Panc1 (cell line): ENCODE measurements around the gene GLE1. TPM values are rescaled to one million over a fixed set of nuclear protein-coding genes. Genes with fewer than 3 reads are reported as not detected.

Experiments used
- ATAC-seq: fragments of 200-7000 bp; cut with Tn5 transposase; 2 replicates; pipeline ENCODE4 v1.9.1; 2020; ENCODE audit warnings: mild to moderate bottlenecking, moderate library complexity
- BruUV-seq: library from RNA; stranded (reverse); fragments of 400-500 nt; replicated peaks from 2 replicates; lab custom pipeline; 2021; lab: Mats Ljungman, UMichigan
- CTCF ChIA-PET: fragments of 300-600 bp; sonication (Branson Sonifier 250); formaldehyde crosslinking; loops from one replicate; lab custom pipeline; 2022; ENCODE audit warnings: antibody characterized with exemption; lab: Charles Lee
- POLR2A ChIA-PET: fragments of 300-600 bp; sonication (Branson Sonifier 250); formaldehyde crosslinking; loops from one replicate; lab custom pipeline; 2022; ENCODE audit warnings: antibody characterized with exemption; lab: Charles Lee
- DNase-seq: peaks from one replicate; pipeline ENCODE4 v3.0.0-alpha.2; 2010; ENCODE audit warnings: low read depth, low spot score
- H3K27ac ChIP-seq: 2 replicates; pipeline ENCODE4 v1.5.1; 2011; ENCODE audit warnings: mild to moderate bottlenecking, low read length, inconsistent platforms
- H3K27me3 ChIP-seq: fragments of 200-500 bp; sonication (Bioruptor generic); 2 replicates; pipeline ENCODE4 v1.6.0; 2014; ENCODE audit warnings: low read length, inconsistent platforms; ENCODE audit not compliant: control insufficient read depth, insufficient read depth
- H3K36me3 ChIP-seq: fragments of 200-500 bp; sonication (Bioruptor generic); 2 replicates; pipeline ENCODE4 v1.5.1; 2014; ENCODE audit warnings: inconsistent platforms, mild to moderate bottlenecking, low read length, moderate library complexity; ENCODE audit not compliant: control insufficient read depth, insufficient read depth
- H3K4me1 ChIP-seq: 2 replicates; pipeline ENCODE4 v1.5.1; 2011; ENCODE audit warnings: inconsistent platforms, mild to moderate bottlenecking, low read length, moderate library complexity; ENCODE audit not compliant: control insufficient read depth, insufficient read depth
- H3K4me3 ChIP-seq, 2 experiments: 2 replicates each; pipeline ENCODE4 v1.5.1; 2011 to 2012; ENCODE audit warnings: low read depth in 2 of 2, low read length in 2 of 2, mild to moderate bottlenecking in 2 of 2, inconsistent platforms in 1 of 2, moderate library complexity in 1 of 2
- H3K9me3 ChIP-seq: fragments of 200-500 bp; sonication (Bioruptor generic); 2 replicates; pipeline ENCODE4 v1.5.1; 2014; ENCODE audit warnings: low read depth, mild to moderate bottlenecking, inconsistent platforms, low read length, moderate library complexity; ENCODE audit not compliant: control insufficient read depth, insufficient read depth
- CTCF ChIP-seq: fragments of 450-650 bp; IDR thresholded peaks from 2 replicates; pipeline ENCODE4 v1.5.1; 2017; ENCODE audit warnings: mild to moderate bottlenecking
- POLR2AphosphoS5 ChIP-seq: IDR thresholded peaks from 2 replicates; pipeline ENCODE4 v1.6.1; 2012; ENCODE audit warnings: mild to moderate bottlenecking, low read depth, low read length, moderate library complexity
- REST ChIP-seq, 2 experiments: IDR thresholded peaks; 2 replicates each; pipeline ENCODE4 v1.6.1; 2011 to 2012; ENCODE audit warnings: low read depth in 2 of 2, control low read depth in 1 of 2, low read length in 1 of 2, mild to moderate bottlenecking in 1 of 2, moderate library complexity in 1 of 2; ENCODE audit not compliant: insufficient read depth in 1 of 2
- SIN3A ChIP-seq: IDR thresholded peaks from 2 replicates; pipeline ENCODE4 v1.6.1; 2012; ENCODE audit warnings: low read depth, mild to moderate bottlenecking, low read length, moderate library complexity, borderline replicate concordance; ENCODE audit not compliant: insufficient read depth
- TCF7L2 ChIP-seq: IDR thresholded peaks from 2 replicates; pipeline ENCODE4 v1.6.1; 2011; ENCODE audit warnings: mild to moderate bottlenecking, low read depth, low read length, inconsistent platforms
- in situ Hi-C: cut with HindIII; loops from 2 replicates; pipeline ENCODE4 v1.10.0; 2016; ENCODE audit warnings: low sequenced_read_pairs, low pct_unique_long_range_greater_than_20kb
- intact Hi-C: fragments of 100-400 bp; cut with micrococcal nuclease; formaldehyde crosslinking; loops from one replicate; pipeline ENCODE4 v1.10.0; 2022; ENCODE audit not compliant: unreplicated experiment
- total RNA-seq: library from RNA; stranded (reverse); gene quantifications from one replicate; pipeline ENCODE4 v1.2.1, GENCODE V29; 2021; ENCODE audit not compliant: unreplicated experiment

Gene GLE1
- total RNA-seq, 1 experiment from 2014 or later = 25.9 TPM

- intact Hi-C loops (no loop called here), in situ Hi-C loops (no loop called here)
- POLR2A ChIA-PET = no interaction called here
- H3K27ac ChIP-seq = peak overlapping the region; percentile 69; the same call in 1 of the 2 replicates
- CTCF ChIA-PET = no interaction called here
- no peaks in the 10 kb centered on the region for H3K27me3 ChIP-seq
- ATAC-seq (peak; percentile 83), DNase-seq (no peak)
- no peaks in the 10 kb centered on the region for H3K9me3 ChIP-seq
- TF ChIP-seq POLR2AphosphoS5 (no peak), SIN3A (no peak), CTCF (no peak), REST (IDR thresholded peaks at IDR 0.05; ENCODE audit: insufficient read depth in 1 of 2, low read depth in 2 of 2, low read length in 1 of 2) (no peak), TCF7L2 (no peak)
- peak overlapping the region; percentile 72 to 76 for H3K4me3 ChIP-seq
- peaks cover 4% of the 10 kb centered on the region for H3K36me3 ChIP-seq
- H3K4me1 ChIP-seq = peaks cover 5% of the 10 kb centered on the region; the same call in 1 of the 2 replicates
- BruUV-seq = no TSS peak
These were observed 47.9 kb upstream of the GLE1 start for GRCh38 chr9:128456613-128457061.

- POLR2A ChIA-PET = interaction anchor here (0.7 kb wide), 1 partner anchor 10 kb away, joined by 16 read pairs; no protein-coding TSS in a partner anchor
- in situ Hi-C loops = no loop called here
These were observed 47.3 kb upstream of the GLE1 start for GRCh38 chr9:128457207-128457606.

More at GRCh38 chr9:128457207-128457606, 47.3 kb upstream of the GLE1 start:
- intact Hi-C loops = no loop called here
- TSS peak; percentile 67 for BruUV-seq
- Histone ChIP-seq H3K4me3 (peak overlapping the region; percentile 72 to 76), H3K36me3 (peaks cover 8% of the 10 kb centered on the region), H3K27ac (peak overlapping the region; percentile 69; the same call in 1 of the 2 replicates), H3K27me3 (no peaks in the 10 kb centered on the region), H3K9me3 (no peaks in the 10 kb centered on the region), H3K4me1 (peaks cover 5% of the 10 kb centered on the region; the same call in 1 of the 2 replicates)
- DNase-seq (no peak), ATAC-seq (no peak)
- CTCF ChIA-PET = no interaction called here
- TF ChIP-seq SIN3A = no peak
- no peak for TF ChIP-seq TCF7L2
- TF ChIP-seq CTCF = no peak
- TF ChIP-seq REST (IDR thresholded peaks at IDR 0.05; ENCODE audit: insufficient read depth in 1 of 2, low read depth in 2 of 2, low read length in 1 of 2) = no peak
- no peak for TF ChIP-seq POLR2AphosphoS5
